ENCODE data around the gene GLRX5.

GLRX5 gene

DNA sequence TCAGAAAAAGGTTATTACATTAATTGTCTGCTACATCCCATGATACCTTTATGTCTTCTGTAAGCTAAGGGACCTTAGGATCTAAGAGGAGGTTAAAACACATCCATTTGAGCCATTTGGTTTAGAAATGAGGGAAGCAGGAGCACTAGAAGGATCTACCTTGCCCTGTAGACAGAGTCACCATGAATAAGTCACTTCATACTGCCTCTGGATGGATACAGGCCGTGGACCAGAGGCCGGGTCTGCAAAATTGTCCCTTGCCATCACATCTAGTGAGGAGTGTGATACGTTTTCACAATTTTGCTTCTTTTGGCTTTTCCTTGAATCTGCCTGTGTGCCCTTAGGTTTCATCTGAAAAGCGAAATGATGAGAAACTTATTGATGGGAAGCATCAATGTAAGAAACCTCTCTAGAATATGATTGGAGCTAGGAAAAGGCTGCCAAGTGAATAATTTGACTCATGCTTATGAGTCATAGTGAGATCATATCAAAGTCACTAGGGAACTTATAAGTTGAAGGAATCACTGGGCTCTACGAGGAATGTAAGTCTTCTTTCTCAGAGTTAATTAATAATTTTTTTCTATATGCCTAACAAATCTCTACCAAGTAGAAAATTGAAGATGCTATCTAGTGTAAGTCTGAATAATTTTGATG lies 10.8 kb downstream of the GLRX5 start:
- no peak overlapping the region for H3K4me3 Mint-ChIP-seq
- H3K27ac Mint-ChIP-seq = no peak overlapping the region
- H3K4me1 Mint-ChIP-seq (ENCODE audit: low read depth) = peaks cover 16% of the 10 kb centered on the region
- H3K9me3 Mint-ChIP-seq = no peaks in the 10 kb centered on the region
- H3K27me3 Mint-ChIP-seq = no peaks in the 10 kb centered on the region
- peaks cover 22% of the 10 kb centered on the region for H3K36me3 Mint-ChIP-seq (ENCODE audit: low read depth)

DNA sequence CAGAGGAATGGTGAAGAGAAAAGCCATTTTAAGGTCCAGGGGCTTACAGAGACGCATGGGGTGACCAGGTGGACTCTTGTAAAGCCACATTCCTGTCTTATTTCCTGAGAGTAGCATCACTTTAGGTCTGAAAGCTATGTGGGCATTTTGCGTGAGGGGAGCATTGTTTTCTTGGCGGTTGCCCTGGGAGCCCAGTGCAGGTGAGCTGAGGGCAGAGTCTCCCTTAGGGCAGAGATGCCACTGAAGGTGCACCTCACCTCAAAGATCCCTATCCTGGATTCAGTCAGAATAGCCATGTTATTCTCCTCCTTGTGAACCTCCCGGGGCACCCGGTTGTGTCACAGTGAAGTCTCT lies 12.4 kb downstream of the GLRX5 start:
- Mint-ChIP-seq H3K27me3 (no peaks in the 10 kb centered on the region), H3K27ac (no peak overlapping the region), H3K4me1 (ENCODE audit: low read depth) (peaks cover 14% of the 10 kb centered on the region), H3K4me3 (no peak overlapping the region), H3K36me3 (ENCODE audit: low read depth) (peaks cover 22% of the 10 kb centered on the region), H3K9me3 (no peaks in the 10 kb centered on the region)

DNA sequence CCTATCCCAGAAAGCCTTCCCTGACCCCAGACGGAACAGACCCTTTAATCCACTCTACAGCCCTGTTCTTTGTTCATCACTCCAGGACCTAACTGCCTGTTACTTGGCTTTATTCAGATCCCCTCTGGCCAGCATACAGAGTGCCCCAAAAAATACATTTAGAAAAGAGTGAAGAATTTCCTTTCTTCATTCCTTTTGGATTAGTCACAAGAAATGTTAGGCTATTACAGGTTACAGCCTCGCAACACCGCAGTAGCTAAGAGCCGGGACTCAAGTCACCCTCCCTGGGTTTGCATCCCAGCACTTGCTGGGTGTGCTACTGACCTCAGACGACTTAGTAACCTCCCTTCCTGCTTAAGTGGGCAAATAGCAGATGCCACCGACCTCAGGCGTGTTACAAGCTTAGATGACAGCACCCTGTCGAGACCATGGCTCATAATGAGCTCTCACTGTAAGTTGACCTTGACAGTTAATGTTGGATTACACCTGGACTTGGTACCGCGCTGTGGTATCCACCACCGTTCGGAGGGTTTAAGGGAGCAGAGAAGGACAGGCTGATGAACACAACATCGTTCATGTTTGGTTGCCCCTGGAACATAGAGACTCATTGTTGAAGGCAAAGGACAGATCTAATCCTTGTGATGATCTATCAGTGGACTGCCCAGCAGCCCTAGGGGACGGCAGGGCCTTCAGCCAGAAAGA lies 12.9 kb downstream of the GLRX5 start:
- H3K9me3 Mint-ChIP-seq = no peaks in the 10 kb centered on the region
- peaks cover 22% of the 10 kb centered on the region for H3K36me3 Mint-ChIP-seq (ENCODE audit: low read depth)
- no peaks in the 10 kb centered on the region for H3K27me3 Mint-ChIP-seq
- H3K4me1 Mint-ChIP-seq (ENCODE audit: low read depth) = peaks cover 13% of the 10 kb centered on the region
- H3K27ac Mint-ChIP-seq = no peak overlapping the region
- H3K4me3 Mint-ChIP-seq = no peak overlapping the region

DNA sequence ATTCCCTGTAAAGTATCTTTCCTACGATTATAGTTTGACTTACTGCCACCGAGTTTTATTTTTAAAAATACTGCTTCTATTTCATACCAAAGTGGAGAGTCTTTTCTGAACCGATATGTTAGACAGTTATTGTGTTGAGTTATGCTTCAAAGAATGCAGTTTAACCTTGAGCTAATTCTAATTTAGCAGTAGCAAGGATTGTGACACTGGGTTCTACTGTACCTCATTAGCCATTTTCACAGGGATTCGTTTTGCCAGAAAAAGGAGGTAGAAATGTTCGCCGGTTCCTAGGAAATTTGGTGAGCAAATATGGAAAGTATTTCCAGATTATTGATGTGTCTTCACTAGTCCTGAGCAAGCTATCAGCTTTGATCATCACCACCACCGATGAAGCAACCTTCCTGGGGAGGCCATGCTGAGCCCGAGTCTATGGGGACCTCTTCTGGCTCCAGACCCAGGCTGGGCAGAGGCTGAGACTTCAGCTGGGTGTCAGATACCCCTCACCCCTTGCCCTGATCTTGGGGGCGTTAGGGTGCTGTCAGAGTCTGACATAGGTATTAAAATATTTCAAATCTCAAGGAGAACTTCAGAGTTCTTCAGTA lies 13.6 kb downstream of the GLRX5 start:
- no peak overlapping the region for H3K4me3 Mint-ChIP-seq
- peaks cover 13% of the 10 kb centered on the region for H3K4me1 Mint-ChIP-seq (ENCODE audit: low read depth)
- no peaks in the 10 kb centered on the region for H3K27me3 Mint-ChIP-seq
- no peaks in the 10 kb centered on the region for H3K9me3 Mint-ChIP-seq
- no peak overlapping the region for H3K27ac Mint-ChIP-seq
- H3K36me3 Mint-ChIP-seq (ENCODE audit: low read depth) = peaks cover 22% of the 10 kb centered on the region

DNA sequence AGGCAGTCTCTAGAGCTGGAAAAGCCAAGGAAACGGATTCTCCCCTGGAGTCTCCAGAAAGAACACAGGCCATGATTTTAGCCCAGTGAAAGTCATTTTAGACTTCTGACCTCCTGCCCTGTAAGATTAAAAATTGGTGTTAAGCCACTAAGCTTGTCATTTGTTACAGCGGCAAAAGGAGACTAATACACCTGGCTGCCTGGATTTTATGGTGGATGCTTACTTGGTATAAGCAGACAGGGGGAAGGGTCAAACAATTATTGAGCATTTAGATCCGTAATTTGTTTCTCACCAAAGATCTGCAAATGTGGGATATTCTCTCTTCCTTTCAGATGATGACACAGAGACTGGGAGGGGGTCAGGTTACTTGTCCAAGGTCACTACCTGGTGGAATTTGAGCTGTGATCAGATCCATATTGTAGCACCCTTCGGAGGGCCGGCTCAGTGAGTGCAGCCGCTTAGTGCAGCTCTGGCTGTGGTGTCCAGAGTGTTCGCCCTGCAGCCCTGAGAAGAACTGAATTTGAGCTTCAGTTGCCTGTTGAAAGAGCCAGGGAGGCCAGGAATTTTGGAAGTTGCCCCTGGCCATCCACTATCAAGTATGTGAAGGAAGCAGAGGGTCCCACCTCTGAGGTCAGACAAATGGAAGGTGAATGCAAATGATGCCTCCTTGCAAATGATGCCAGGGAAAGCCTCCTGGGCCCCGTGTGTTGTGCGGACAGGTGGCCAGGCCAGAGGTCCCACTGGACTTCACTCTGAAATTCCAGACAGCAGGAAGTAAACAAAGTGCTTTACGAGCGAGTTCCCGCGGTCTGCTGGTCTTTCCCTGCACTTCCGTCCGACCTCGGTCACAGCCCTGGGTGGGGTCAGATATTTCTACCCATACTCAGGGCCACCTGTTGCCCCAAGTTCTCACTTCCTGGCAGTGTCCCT lies 15.1 kb downstream of the GLRX5 start:
- Mint-ChIP-seq H3K36me3 (ENCODE audit: low read depth) (peaks cover 17% of the 10 kb centered on the region), H3K4me1 (ENCODE audit: low read depth) (peaks cover 13% of the 10 kb centered on the region), H3K9me3 (no peaks in the 10 kb centered on the region), H3K27me3 (no peaks in the 10 kb centered on the region), H3K4me3 (no peak overlapping the region), H3K27ac (no peak overlapping the region)

DNA sequence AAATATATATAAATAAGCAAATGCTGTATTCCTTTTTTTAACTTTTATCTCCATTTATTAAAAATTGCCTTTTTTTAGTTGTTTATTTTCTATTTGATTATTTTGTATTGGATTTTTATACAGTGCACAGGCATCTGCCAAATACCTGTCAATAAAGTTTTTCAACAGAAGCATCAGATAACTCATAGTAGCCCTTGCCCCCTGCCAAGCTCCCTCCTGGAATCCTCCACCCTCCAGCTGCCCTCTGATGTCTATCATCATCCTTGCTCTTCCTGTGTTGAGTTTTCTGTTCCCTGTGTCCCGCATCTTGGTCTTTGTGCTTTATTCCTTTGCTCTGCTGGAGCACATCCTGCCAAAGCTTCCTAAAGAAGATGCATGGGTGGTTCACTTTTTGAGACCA lies 16.6 kb downstream of the GLRX5 start:
- H3K9me3 Mint-ChIP-seq = no peaks in the 10 kb centered on the region
- no peaks in the 10 kb centered on the region for H3K27me3 Mint-ChIP-seq
- H3K4me1 Mint-ChIP-seq (ENCODE audit: low read depth) = peaks cover 2% of the 10 kb centered on the region
- no peak overlapping the region for H3K4me3 Mint-ChIP-seq
- no peak overlapping the region for H3K27ac Mint-ChIP-seq
- peaks cover 8% of the 10 kb centered on the region for H3K36me3 Mint-ChIP-seq (ENCODE audit: low read depth)

DNA sequence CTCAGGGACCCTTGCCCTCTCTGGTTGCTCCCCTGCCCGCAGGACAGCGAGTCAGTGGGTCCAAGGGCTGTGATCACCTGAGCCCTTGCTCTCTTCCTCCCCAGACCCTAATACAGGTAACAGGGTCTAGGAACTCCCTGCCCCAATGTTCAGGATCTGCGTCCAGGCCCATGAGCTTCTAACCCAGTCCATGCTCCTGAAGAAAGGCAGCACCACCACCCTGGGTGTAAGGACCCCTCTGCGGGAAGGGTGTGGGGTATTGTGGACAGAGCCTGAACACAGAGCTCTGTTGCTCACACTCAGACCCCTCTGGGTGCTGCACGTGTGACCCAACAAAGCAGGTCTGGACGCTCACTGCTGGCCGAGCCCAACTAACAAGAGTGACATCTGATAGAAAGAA lies 18.3 kb downstream of the GLRX5 start:
- Mint-ChIP-seq H3K9me3 (no peaks in the 10 kb centered on the region), H3K36me3 (ENCODE audit: low read depth) (peaks cover 5% of the 10 kb centered on the region), H3K27me3 (no peaks in the 10 kb centered on the region), H3K27ac (no peak overlapping the region), H3K4me3 (no peak overlapping the region), H3K4me1 (ENCODE audit: low read depth) (no peaks in the 10 kb centered on the region)

DNA sequence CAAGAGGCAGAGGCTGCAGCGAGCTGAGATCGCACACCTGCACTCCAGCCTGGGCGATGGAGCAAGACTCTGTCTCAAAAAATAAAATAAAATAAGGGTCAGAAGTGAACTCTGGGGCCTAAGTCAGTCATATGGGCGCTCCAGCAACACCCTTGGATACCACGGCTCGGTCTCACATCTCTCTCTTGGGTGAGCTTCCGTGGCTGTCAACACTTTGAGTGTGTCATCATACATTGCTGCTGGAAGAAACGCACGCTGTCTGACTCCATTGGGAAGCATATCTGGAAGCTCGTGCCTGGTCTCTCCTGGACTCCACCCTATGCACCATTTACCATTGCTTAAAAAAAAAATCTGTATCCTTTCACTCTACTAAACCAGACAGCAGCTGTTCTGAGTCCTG lies 20.2 kb downstream of the GLRX5 start:
- H3K4me3 Mint-ChIP-seq = no peak overlapping the region
- no peak overlapping the region for H3K27ac Mint-ChIP-seq
- H3K36me3 Mint-ChIP-seq (ENCODE audit: low read depth) = no peaks in the 10 kb centered on the region
- no peaks in the 10 kb centered on the region for H3K27me3 Mint-ChIP-seq
- no peaks in the 10 kb centered on the region for H3K4me1 Mint-ChIP-seq (ENCODE audit: low read depth)
- no peaks in the 10 kb centered on the region for H3K9me3 Mint-ChIP-seq

DNA sequence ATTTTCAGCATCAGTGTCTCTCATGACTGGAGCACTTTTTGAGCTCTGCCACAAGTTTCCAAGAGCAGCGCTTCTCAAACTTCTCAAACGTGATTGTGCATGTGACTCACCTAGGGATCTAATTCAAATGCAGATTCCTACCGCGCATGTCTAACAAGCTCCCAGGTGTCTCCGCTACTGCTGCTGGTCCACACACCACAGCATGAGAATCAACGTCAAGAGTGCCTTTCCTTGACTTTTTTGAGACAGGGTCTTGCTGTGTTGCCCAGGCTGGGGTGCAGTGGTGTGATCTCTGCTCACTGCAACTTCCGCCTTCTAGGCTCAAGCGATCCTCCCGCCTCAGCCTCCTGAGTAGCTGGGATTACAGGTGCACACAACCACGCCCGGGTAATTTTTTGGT lies 22.4 kb downstream of the GLRX5 start:
- peaks cover 4% of the 10 kb centered on the region for H3K27me3 Mint-ChIP-seq
- H3K4me3 Mint-ChIP-seq = no peak overlapping the region
- no peak overlapping the region for H3K27ac Mint-ChIP-seq
- no peaks in the 10 kb centered on the region for H3K9me3 Mint-ChIP-seq
- no peaks in the 10 kb centered on the region for H3K36me3 Mint-ChIP-seq (ENCODE audit: low read depth)
- H3K4me1 Mint-ChIP-seq (ENCODE audit: low read depth) = peaks cover 4% of the 10 kb centered on the region

DNA sequence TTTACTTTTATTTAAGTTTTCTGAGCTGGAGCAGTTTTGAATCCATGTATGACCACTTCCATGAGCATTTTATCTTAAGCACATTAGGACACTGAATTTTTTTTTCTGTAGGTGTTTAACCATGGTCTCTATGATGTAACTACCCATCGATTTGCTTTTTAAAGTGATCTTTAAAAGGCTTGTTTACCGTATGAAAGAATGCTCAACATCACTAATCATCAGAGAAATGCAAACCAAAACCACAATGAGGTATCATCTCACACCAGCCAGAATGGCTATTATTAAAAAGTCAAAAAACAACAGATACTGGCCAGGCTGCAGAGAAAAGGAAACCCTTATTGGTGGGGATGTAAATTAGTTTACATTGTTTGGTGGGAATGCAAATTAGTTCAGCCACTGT lies 23.0 kb downstream of the GLRX5 start:
- Mint-ChIP-seq H3K9me3 (no peaks in the 10 kb centered on the region), H3K36me3 (ENCODE audit: low read depth) (no peaks in the 10 kb centered on the region)

DNA sequence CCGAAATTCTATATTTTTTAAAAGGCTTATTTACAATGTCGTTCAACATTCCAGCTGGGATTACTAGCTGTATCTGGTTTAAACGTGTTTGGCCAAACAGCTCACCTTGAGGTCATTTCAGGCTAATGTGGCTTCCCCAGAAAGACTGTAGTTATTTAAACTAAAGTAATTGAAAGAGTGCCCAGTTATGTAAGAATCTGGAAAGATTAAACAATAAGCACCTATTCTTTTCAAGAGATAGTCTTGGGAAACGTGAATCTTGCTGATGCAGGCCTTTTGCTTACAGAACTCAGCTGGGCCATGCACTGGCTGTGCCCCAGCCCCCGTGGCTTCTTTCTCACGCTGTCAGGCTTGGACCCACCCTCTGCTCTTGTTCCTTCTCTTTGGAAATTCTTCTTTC lies 24.4 kb downstream of the GLRX5 start:
- peaks cover 4% of the 10 kb centered on the region for H3K27me3 Mint-ChIP-seq
- H3K4me1 Mint-ChIP-seq (ENCODE audit: low read depth) = peaks cover 4% of the 10 kb centered on the region
- H3K27ac Mint-ChIP-seq = no peak overlapping the region
- H3K36me3 Mint-ChIP-seq (ENCODE audit: low read depth) = no peaks in the 10 kb centered on the region
- H3K4me3 Mint-ChIP-seq = no peak overlapping the region
- H3K9me3 Mint-ChIP-seq = no peaks in the 10 kb centered on the region

More for the DNA sequence above, 23.0 kb downstream of the GLRX5 start:
- Mint-ChIP-seq H3K4me1 (ENCODE audit: low read depth) (peaks cover 4% of the 10 kb centered on the region), H3K27me3 (peaks cover 4% of the 10 kb centered on the region), H3K27ac (no peak overlapping the region), H3K4me3 (no peak overlapping the region)

DNA sequence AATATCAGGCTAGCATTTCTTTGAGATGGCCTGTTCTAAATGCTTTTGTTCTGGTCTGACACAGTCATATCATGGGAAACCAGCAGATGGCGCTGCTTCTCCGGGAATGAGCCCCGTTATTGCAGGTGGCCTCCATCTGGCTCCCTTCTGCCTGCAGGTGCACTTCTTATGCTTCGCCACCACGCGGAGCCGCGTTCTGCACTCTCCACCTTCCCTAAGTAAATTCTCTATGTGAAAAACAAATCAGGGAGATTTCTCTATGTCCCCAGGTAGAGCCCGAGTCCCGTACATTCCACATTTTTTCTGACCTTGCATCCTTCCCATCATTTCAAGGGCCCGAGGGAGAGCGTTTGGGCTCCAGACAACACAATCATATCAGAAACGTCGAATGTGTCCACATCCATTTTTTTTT lies 26.2 kb downstream of the GLRX5 start:
- H3K9me3 Mint-ChIP-seq = no peaks in the 10 kb centered on the region
- no peak overlapping the region for H3K4me3 Mint-ChIP-seq
- no peaks in the 10 kb centered on the region for H3K36me3 Mint-ChIP-seq (ENCODE audit: low read depth)
- peaks cover 4% of the 10 kb centered on the region for H3K27me3 Mint-ChIP-seq
- H3K4me1 Mint-ChIP-seq (ENCODE audit: low read depth) = peaks cover 4% of the 10 kb centered on the region
- no peak overlapping the region for H3K27ac Mint-ChIP-seq

DNA sequence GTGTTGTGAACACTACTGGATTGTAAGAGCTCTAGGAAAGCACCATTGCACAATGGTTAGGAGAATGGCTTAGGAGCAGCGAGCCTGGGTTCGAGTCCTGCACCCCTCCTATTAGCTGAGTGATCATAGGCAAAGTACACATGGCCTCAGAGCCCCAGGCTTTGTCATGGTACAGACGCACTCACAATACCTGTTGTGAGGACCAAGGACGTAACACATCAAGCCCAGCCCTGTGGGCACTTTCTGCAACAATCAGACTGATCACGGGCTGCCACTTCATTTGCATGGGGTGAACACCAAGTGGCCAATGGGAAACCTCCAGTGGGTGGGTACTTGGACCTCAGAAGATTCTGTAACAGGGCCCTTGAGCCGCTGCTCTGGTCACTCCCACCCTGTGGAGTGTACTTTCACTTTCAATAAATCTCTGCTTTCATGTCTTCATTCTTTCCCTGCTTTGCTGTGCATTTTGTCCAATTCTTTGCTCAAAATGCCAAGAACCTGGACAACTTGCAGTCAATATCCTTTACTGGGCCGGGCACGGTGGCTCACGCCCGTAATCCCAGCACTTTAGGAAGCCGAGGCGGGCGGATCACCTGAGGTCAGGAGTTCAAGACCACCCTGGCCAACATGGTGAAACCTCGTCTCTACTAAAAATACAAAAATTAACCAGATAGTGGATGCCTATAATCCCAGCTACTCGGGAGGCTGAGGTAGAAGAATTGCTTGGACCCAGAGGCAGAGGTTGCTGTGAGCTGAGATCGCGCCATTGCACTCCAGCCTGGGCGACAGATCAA lies 28.2 kb downstream of the GLRX5 start:
- peaks cover 4% of the 10 kb centered on the region for H3K4me1 Mint-ChIP-seq (ENCODE audit: low read depth)
- no peaks in the 10 kb centered on the region for H3K9me3 Mint-ChIP-seq
- H3K4me3 Mint-ChIP-seq = no peak overlapping the region
- no peaks in the 10 kb centered on the region for H3K36me3 Mint-ChIP-seq (ENCODE audit: low read depth)
- H3K27me3 Mint-ChIP-seq = peaks cover 4% of the 10 kb centered on the region
- H3K27ac Mint-ChIP-seq = no peak overlapping the region

DNA sequence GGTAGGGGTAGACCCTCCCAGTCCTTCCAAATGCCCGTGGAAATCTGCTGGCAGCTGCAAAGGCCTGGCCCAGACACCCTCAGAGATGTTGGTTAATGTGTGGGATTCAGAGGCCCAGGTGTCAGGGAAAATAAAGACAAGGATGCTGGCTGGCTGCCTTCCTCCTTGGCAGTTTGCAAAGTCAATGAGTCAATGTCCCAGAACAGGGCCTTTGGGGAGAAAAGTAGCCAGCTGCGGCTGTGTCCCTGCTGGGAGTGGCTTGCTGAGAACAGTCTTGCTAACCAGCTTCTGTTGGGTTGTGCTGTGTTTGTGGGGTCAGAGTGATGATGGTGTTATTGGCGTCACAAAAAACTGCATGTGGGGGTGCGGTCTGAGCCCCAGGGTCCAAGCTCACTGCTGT lies 29.2 kb downstream of the GLRX5 start:
- Mint-ChIP-seq H3K4me1 (ENCODE audit: low read depth) (peaks cover 4% of the 10 kb centered on the region), H3K27ac (no peak overlapping the region), H3K27me3 (peaks cover 4% of the 10 kb centered on the region), H3K4me3 (no peak overlapping the region), H3K9me3 (no peaks in the 10 kb centered on the region), H3K36me3 (ENCODE audit: low read depth) (no peaks in the 10 kb centered on the region)
